HS-27A (cell line): ENCODE measurements around the gene MDN1.
"Not testable (repeated sequence)": the region's sequence is repeated elsewhere in the genome, so short reads cannot be mapped to it uniquely, and the experiment has no call there.

Source experiments
- DNase-seq: peaks from one replicate; pipeline ENCODE4 v3.0.0-alpha.2; 2012; ENCODE audit warnings: low read depth, missing footprints

Gene MDN1

GRCh38 chr6:89813422-89813821, 6.2 kb downstream of the MDN1 start:
- not testable (repeated sequence) for DNase-seq

- DNase-seq = no peak
These were observed 12.0 kb downstream of the MDN1 start for GRCh38 chr6:89807581-89807980.

GRCh38 chr6:89805814-89806371, 13.7 kb downstream of the MDN1 start:
- DNase-seq = no peak

- DNase-seq = no peak
These were observed 16.3 kb downstream of the MDN1 start for GRCh38 chr6:89803271-89803670.

GRCh38 chr6:89799756-89800155, 19.8 kb downstream of the MDN1 start:
- no peak for DNase-seq

- no peak for DNase-seq
These were observed 20.5 kb downstream of the MDN1 start for GRCh38 chr6:89799096-89799495.

GRCh38 chr6:89797317-89797716, 22.3 kb downstream of the MDN1 start:
- no peak for DNase-seq

GRCh38 chr6:89794324-89794723, 25.3 kb downstream of the MDN1 start:
- no peak for DNase-seq

GRCh38 chr6:89793586-89793985, 26.0 kb downstream of the MDN1 start:
- DNase-seq = no peak

GRCh38 chr6:89792881-89793280, 26.7 kb downstream of the MDN1 start:
- DNase-seq = no peak

- no peak for DNase-seq
These were observed 29.2 kb downstream of the MDN1 start for GRCh38 chr6:89790403-89790802.

- DNase-seq = no peak
These were observed 29.6 kb downstream of the MDN1 start for GRCh38 chr6:89789980-89790379.

- DNase-seq = no peak
These were observed 31.8 kb downstream of the MDN1 start for GRCh38 chr6:89787660-89788328.

GRCh38 chr6:89786970-89787369, 32.6 kb downstream of the MDN1 start:
- DNase-seq = no peak

- DNase-seq = no peak
These were observed 34.8 kb downstream of the MDN1 start for GRCh38 chr6:89784838-89785237.

- DNase-seq = not testable (repeated sequence)
These were observed 36.3 kb downstream of the MDN1 start for GRCh38 chr6:89783293-89783692.

- DNase-seq = no peak
These were observed 37.4 kb downstream of the MDN1 start for GRCh38 chr6:89782222-89782621.

GRCh38 chr6:89781070-89782034, 38.2 kb downstream of the MDN1 start:
- no peak for DNase-seq

GRCh38 chr6:89777455-89777854, 42.1 kb downstream of the MDN1 start:
- DNase-seq = no peak

- DNase-seq = no peak
These were observed 42.9 kb downstream of the MDN1 start for GRCh38 chr6:89776583-89777233.

- no peak for DNase-seq
These were observed 44.4 kb downstream of the MDN1 start for GRCh38 chr6:89775150-89775549.

- DNase-seq = no peak
These were observed 50.0 kb downstream of the MDN1 start for GRCh38 chr6:89769572-89769971.
